Adrenal gland (tissue), 12 donors: Measurements from ENCODE around the gene AGPS. TPM values are rescaled to one million over a fixed set of nuclear protein-coding genes. Genes with fewer than 3 reads are reported as not detected.

Experiments used
- DNase-seq, 7 donors: peaks; one replicate each; pipeline ENCODE4 v3.0.0-alpha.2; 2019 to 2020
- H3K27ac ChIP-seq, 5 donors: fragments of 200-600 bp; sonication (generic) in 4 of 5; 1 replicate in 3 of 5; 2 replicates in 2 of 5; pipeline versions ENCODE4 v1.5.1 to v1.8.0; 2016 to 2020; ENCODE audit warnings: mild to moderate bottlenecking in 1 of 5
- H3K27me3 ChIP-seq: fragments of 200-600 bp; 2 replicates; pipeline ENCODE4 v1.8.0; 2021
- H3K36me3 ChIP-seq, 2 donors: fragments of 200-600 bp; replicated peaks in 1 of 2; 1 replicate in 1 of 2; 2 replicates in 1 of 2; pipeline versions ENCODE4 v1.5.1 to v1.8.0; 2018 to 2022
- H3K4me1 ChIP-seq, 2 donors: fragments of 200-600 bp; replicated peaks in 1 of 2; 1 replicate in 1 of 2; 2 replicates in 1 of 2; pipeline versions ENCODE4 v1.5.1 to v1.8.0; 2018 to 2021
- H3K4me3 ChIP-seq, 4 donors: fragments of 200-600 bp; sonication (generic) in 3 of 4; one replicate each; pipeline ENCODE4 v1.5.1; 2016 to 2018
- H3K9me3 ChIP-seq, 3 donors: fragments of 200-600 bp; sonication (generic) in 1 of 3; replicated peaks in 1 of 3; 1 replicate in 2 of 3; 2 replicates in 1 of 3; pipeline versions ENCODE4 v1.5.1 to v1.8.0; 2016 to 2021
- POLR2A ChIP-seq, 2 donors: fragments of 450-650 bp; IDR thresholded peaks; one replicate each; pipeline ENCODE4 v1.6.1; 2017; ENCODE audit warnings: antibody characterized with exemption in 2 of 2, mild to moderate bottlenecking in 2 of 2, moderate library complexity in 1 of 2
- WGBS, 4 donors: extraction: QIAGEN DNeasy Blood & Tissue Kit in 2 of 4; methylation state at CpG; one replicate each; pipeline versions ENCODE4 v1.1.5 to v1.1.7; 2013 to 2017; 5-methylcytosine and 5-hydroxymethylcytosine counted together
- intact Hi-C, 2 donors: fragments of 100-400 bp; cut with DNase I; formaldehyde crosslinking; loops; one replicate each; pipeline versions ENCODE4 v1.14.1 to v1.15.0; 2022 to 2023
- polyA plus RNA-seq, 3 donors: library from polyadenylated mRNA; stranded (reverse); fragments of 200-250 nt in 2 of 3; fragments of 350-450 nt in 1 of 3; fragmentation: Illumina TruSeq in 1 of 3; extraction: RNeasy Lipid Tissue Mini Kit (QIAGEN cat#74804) in 1 of 3; gene quantifications; one replicate each; pipeline ENCODE4 v1.2.3, GENCODE V29; 2013 to 2014
- total RNA-seq, 9 donors: library from RNA; depleted of rRNA in 4 of 9; stranded (reverse); fragments of >200 nt in 4 of 9; fragments of 120-200 nt in 1 of 9; fragmentation: NEBNext Ultra II Directional in 1 of 9; extraction: Animal tissue kit (Norgen Biotek cat#: 25700) in 1 of 9; gene quantifications; one replicate each; pipeline versions ENCODE4 v1.1.0 to v1.2.4, GENCODE V29; 2013 to 2023
- TF ChIP-seq, protein P1 (sequence below), 6 experiments: fragments of 450-650 bp in 4 of 6; fragments of 200-600 bp in 2 of 6; sonication (generic) in 1 of 6; IDR thresholded peaks; 1 replicate in 5 of 6; 2 replicates in 1 of 6; pipeline versions ENCODE4 v1.5.1 to v1.8.0; 2016 to 2021; ENCODE audit warnings: antibody characterized with exemption in 6 of 6, mild to moderate bottlenecking in 2 of 6, moderate library complexity in 1 of 6
- donor health status: healthy with polysubstance abuse.
- donor health status: Bipolar disorder and iron deficiency.
- donor health status: DM: yes; HTN: yes; CAD: no.
- donor health status: DM: no; HTN: no; CAD: no.
- donor health status: DM: no; HTN: no; CAD: no.
- donor health status: DM: yes; HTN: yes; CAD: no.

The AGPS gene
- total and polyA plus RNA-seq, 12 donors = 3.8 to 43.1 (median 32.8) TPM

DNA sequence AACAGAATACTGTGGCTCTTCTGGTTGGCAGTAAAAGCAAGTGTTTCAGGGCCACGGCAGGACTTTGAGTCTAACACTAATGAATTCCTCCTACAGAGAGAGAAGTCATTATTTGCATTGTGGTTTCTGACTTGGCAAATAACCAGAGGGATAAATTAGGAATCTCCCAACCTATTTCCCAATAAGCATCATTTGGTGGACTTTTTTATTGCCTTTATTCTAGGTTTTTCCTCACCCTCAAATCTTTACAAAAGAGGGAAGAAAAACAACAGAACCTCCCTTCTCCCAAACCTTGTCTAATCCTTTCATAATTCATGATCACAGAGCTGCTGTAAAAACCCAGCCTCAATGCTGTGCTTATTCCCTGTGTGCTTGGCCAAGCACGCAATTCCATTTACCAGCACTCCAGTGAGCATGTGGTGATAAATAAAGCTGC, 179.7 kb downstream of the AGPS start:
- intact Hi-C loops = no loop called here

DNA sequence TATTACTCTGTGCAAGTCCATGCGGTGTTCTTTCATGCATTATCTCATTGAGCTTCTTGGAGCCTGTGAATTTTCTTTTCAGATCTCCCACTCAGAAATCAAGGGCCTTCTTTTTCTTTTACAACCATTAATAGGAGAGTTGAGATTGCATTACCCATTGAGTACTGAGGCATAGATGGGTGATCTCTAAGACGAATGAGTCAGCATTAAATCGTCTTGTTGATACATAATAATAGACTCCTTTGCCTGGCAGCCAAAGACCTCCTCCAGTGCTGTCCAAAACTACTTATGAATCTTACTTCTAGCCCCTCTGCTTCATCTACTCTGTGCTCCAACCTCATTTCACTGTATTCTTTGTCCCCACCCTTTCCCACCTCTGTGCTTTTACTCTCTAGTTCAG, 180.5 kb downstream of the AGPS start:
- TF ChIP-seq, protein P1, sequence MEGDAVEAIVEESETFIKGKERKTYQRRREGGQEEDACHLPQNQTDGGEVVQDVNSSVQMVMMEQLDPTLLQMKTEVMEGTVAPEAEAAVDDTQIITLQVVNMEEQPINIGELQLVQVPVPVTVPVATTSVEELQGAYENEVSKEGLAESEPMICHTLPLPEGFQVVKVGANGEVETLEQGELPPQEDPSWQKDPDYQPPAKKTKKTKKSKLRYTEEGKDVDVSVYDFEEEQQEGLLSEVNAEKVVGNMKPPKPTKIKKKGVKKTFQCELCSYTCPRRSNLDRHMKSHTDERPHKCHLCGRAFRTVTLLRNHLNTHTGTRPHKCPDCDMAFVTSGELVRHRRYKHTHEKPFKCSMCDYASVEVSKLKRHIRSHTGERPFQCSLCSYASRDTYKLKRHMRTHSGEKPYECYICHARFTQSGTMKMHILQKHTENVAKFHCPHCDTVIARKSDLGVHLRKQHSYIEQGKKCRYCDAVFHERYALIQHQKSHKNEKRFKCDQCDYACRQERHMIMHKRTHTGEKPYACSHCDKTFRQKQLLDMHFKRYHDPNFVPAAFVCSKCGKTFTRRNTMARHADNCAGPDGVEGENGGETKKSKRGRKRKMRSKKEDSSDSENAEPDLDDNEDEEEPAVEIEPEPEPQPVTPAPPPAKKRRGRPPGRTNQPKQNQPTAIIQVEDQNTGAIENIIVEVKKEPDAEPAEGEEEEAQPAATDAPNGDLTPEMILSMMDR (IDR thresholded peaks at IDR 0.05) = no peak
- TF ChIP-seq POLR2A (IDR thresholded peaks at IDR 0.05) = no peak
- Histone ChIP-seq H3K4me3 (no peak overlapping the region), H3K27ac (no peak overlapping the region), H3K36me3 (no peaks in the 10 kb centered on the region), H3K4me1 (no peaks in the 10 kb centered on the region), H3K27me3 (no peaks in the 10 kb centered on the region), H3K9me3 (no peaks in the 10 kb centered on the region)
- intact Hi-C loops = no loop called here
- DNase-seq = no peak
- 65 to 76% (median 69%) methylated on average over 3 of the region's 3 CpGs for WGBS, 4 donors

More for the DNA sequence above, 179.7 kb downstream of the AGPS start:
- TF ChIP-seq, protein P1 (IDR thresholded peaks at IDR 0.05) = no peak
- no peak for TF ChIP-seq POLR2A (IDR thresholded peaks at IDR 0.05)
- H3K4me1 ChIP-seq = no peaks in the 10 kb centered on the region
- H3K27ac ChIP-seq = no peak overlapping the region
- no peak overlapping the region for H3K4me3 ChIP-seq
- no peaks in the 10 kb centered on the region for H3K36me3 ChIP-seq
- H3K27me3 ChIP-seq = no peaks in the 10 kb centered on the region
- 51 to 73% (median 71%) methylated on average over 2 of the region's 2 CpGs for WGBS, 4 donors
- DNase-seq = no peak
- no peaks in the 10 kb centered on the region for H3K9me3 ChIP-seq

DNA sequence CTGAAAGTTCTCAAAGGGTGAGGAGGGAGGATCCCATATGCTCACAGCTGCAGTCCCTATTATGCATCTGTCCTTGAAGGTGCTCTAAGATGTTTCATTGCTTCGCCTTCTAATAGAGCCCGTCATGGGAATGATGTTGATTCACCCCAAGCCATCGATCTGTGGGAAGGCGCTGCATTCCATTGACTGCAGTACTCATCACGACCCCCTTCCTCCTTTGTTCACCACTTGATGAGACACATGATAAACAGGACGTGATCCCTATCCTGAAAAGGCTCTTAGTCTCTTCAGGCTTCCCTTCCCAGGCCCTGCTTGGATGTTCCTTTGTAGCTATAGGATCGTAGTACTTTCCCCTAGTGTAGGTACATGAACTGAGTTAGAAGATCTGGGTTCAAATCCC, 181.8 kb downstream of the AGPS start:
- H3K36me3 ChIP-seq = no peaks in the 10 kb centered on the region
- no peak overlapping the region for H3K4me3 ChIP-seq
- intact Hi-C loops = no loop called here
- no peaks in the 10 kb centered on the region for H3K9me3 ChIP-seq
- no peaks in the 10 kb centered on the region for H3K4me1 ChIP-seq
- no peaks in the 10 kb centered on the region for H3K27me3 ChIP-seq
- TF ChIP-seq, protein P1 (IDR thresholded peaks at IDR 0.05) = no peak
- TF ChIP-seq POLR2A (IDR thresholded peaks at IDR 0.05) = no peak
- H3K27ac ChIP-seq = no peak overlapping the region
- 91 to 96% (median 93%) methylated on average over 7 of the region's 7 CpGs for WGBS, 4 donors
- no peak for DNase-seq

DNA sequence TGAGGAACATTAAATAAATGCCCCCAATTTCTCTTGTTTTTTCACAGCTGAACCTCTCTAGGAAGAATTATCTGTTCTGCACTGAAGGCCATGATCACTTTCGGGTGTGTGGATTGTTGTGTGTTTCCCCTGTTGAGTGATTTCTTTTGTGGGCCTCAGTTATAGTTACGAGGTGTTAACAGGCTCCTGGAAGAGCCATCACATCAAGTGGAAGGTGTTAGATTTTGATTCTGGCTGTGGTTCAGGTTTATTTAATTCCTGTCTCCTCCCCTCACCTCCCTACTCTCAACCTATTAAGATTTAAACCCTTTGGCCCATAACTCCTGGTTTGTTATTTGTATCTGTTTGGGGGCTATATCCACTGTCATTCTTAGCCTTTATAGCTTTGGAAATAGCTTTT, 182.8 kb downstream of the AGPS start:
- H3K4me3 ChIP-seq = no peak overlapping the region
- no peaks in the 10 kb centered on the region for H3K9me3 ChIP-seq
- no peaks in the 10 kb centered on the region for H3K36me3 ChIP-seq
- intact Hi-C loops = no loop called here
- no peaks in the 10 kb centered on the region for H3K4me1 ChIP-seq
- no peaks in the 10 kb centered on the region for H3K27me3 ChIP-seq
- 87 to 96% (median 89%) methylated on average over 2 of the region's 2 CpGs for WGBS, 4 donors
- TF ChIP-seq, protein P1 (IDR thresholded peaks at IDR 0.05) = no peak
- TF ChIP-seq POLR2A (IDR thresholded peaks at IDR 0.05) = no peak
- DNase-seq = no peak
- no peak overlapping the region for H3K27ac ChIP-seq
